Right lobe of liver (tissue), 4 donors: Measurements from ENCODE around the gene CD248.

Experiments used
- CTCF ChIP-seq, 4 donors: fragments of 200-600 bp in 3 of 4; fragments of 450-650 bp in 1 of 4; IDR thresholded peaks; one replicate each; pipeline versions ENCODE4 v1.5.1 to v1.8.0; 2016 to 2022; ENCODE audit warnings: antibody characterized with exemption in 4 of 4, mild to moderate bottlenecking in 2 of 4
- POLR2A ChIP-seq: fragments of 450-650 bp; IDR thresholded peaks from one replicate; pipeline ENCODE4 v1.6.1; 2017; ENCODE audit warnings: antibody characterized with exemption, mild to moderate bottlenecking
- donor health status: DM: no; HTN: no; CAD: no.
- donor health status: DM: no; HTN: no; CAD: no.
- donor health status: DM: no; HTN: yes; CAD: no.

- TF ChIP-seq POLR2A (no peak), CTCF (IDR thresholded peaks at IDR 0.05) (no peak)
Measured at GRCh38 chr11:66365711-66366619, 49.1 kb upstream of the CD248 start.
